WTC11 (cell line): ENCODE results near the gene EBP. TPM values are rescaled to one million over a fixed set of nuclear protein-coding genes. Genes with fewer than 3 reads are reported as not detected.

Experiments
- ATAC-seq: fragments of 200-7000 bp; cut with Tn5 transposase; 2 replicates; pipeline ENCODE4 v1.10.0; 2021; ENCODE audit warnings: mild to moderate bottlenecking, moderate library complexity
- CTCF ChIA-PET: fragments of 300-600 bp; sonication (Branson Sonifier 250); formaldehyde crosslinking; loops from one replicate; lab custom pipeline; 2021; ENCODE audit warnings: antibody characterized with exemption; lab: Charles Lee
- POLR2A ChIA-PET: fragments of 350-600 bp; sonication (Branson Sonifier 250); formaldehyde crosslinking; loops from one replicate; lab custom pipeline; 2021; ENCODE audit warnings: antibody characterized with exemption; lab: Charles Lee
- DNase-seq: peaks from one replicate; pipeline ENCODE4 v3.0.0; 2021; ENCODE audit warnings: low spot score
- H3K27ac Mint-ChIP-seq: 2 replicates; pipeline ENCODE4 v1.8.0; 2021; ENCODE audit warnings: mixed read lengths
- H3K27me3 Mint-ChIP-seq: 2 replicates; pipeline ENCODE4 v1.8.0; 2021; ENCODE audit warnings: low read depth, mild to moderate bottlenecking, moderate library complexity, mixed read lengths
- H3K36me3 Mint-ChIP-seq: 2 replicates; pipeline ENCODE4 v1.8.0; 2021; ENCODE audit warnings: mixed read lengths
- H3K4me1 Mint-ChIP-seq: 2 replicates; pipeline ENCODE4 v1.8.0; 2022; ENCODE audit warnings: mixed read lengths
- H3K4me3 Mint-ChIP-seq: 2 replicates; pipeline ENCODE4 v1.8.0; 2021; ENCODE audit warnings: mild to moderate bottlenecking, moderate library complexity, mixed read lengths
- H3K9me3 Mint-ChIP-seq: 2 replicates; pipeline ENCODE4 v1.8.0; 2021; ENCODE audit warnings: mixed read lengths
- ARID4B ChIP-seq: sonication (generic); formaldehyde crosslinking; IDR thresholded peaks from 2 replicates; pipeline ENCODE4 v1.8.0; 2023; ENCODE audit warnings: missing genetic modification reagents, mild to moderate bottlenecking, borderline replicate concordance
- ATF2 ChIP-seq: sonication (generic); formaldehyde crosslinking; IDR thresholded peaks from 2 replicates; pipeline ENCODE4 v1.8.1; 2022; ENCODE audit warnings: low read depth, missing genetic modification reagents, borderline replicate concordance
- CBFB ChIP-seq: sonication (generic); formaldehyde crosslinking; IDR thresholded peaks from 2 replicates; pipeline ENCODE4 v1.8.1; 2022; ENCODE audit warnings: mild to moderate bottlenecking, low read depth, missing genetic modification reagents
- CREB1 ChIP-seq: sonication (generic); formaldehyde crosslinking; IDR thresholded peaks from 2 replicates; pipeline ENCODE4 v1.8.0; 2023; ENCODE audit warnings: mild to moderate bottlenecking, missing genetic modification reagents
- E2F5 ChIP-seq: sonication (generic); formaldehyde crosslinking; IDR thresholded peaks from 2 replicates; pipeline ENCODE4 v1.8.1; 2022; ENCODE audit warnings: mild to moderate bottlenecking, moderate library complexity, missing genetic modification reagents
- ELF4 ChIP-seq: sonication (generic); formaldehyde crosslinking; IDR thresholded peaks from 2 replicates; pipeline ENCODE4 v1.8.1; 2022; ENCODE audit warnings: low read depth, mild to moderate bottlenecking, moderate library complexity, missing genetic modification reagents
- ESRRA ChIP-seq: sonication (generic); formaldehyde crosslinking; IDR thresholded peaks from 2 replicates; pipeline ENCODE4 v1.8.1; 2022; ENCODE audit warnings: mild to moderate bottlenecking, missing genetic modification reagents, borderline replicate concordance
- FOXK1 ChIP-seq: sonication (generic); formaldehyde crosslinking; IDR thresholded peaks from 2 replicates; pipeline ENCODE4 v1.8.0; 2022; ENCODE audit warnings: mild to moderate bottlenecking, moderate library complexity, missing genetic modification reagents
- FOXP4 ChIP-seq: sonication (generic); formaldehyde crosslinking; IDR thresholded peaks from 2 replicates; pipeline ENCODE4 v1.8.0; 2022; ENCODE audit warnings: mild to moderate bottlenecking, missing genetic modification reagents
- GRHL2 ChIP-seq: fragments of 250-450 bp; sonication (Bioruptor Pico); IDR thresholded peaks from 2 replicates; pipeline ENCODE4 v1.8.0; 2022; ENCODE audit warnings: mild to moderate bottlenecking, moderate library complexity; ENCODE audit not compliant: insufficient replicate concordance, severe bottlenecking
- NFE2L1 ChIP-seq: sonication (generic); formaldehyde crosslinking; IDR thresholded peaks from 2 replicates; pipeline ENCODE4 v1.8.1; 2023; ENCODE audit warnings: missing genetic modification reagents
- NR2C2 ChIP-seq: sonication (generic); formaldehyde crosslinking; IDR thresholded peaks from 2 replicates; pipeline ENCODE4 v1.8.0; 2022; ENCODE audit warnings: mild to moderate bottlenecking, missing genetic modification reagents
- OVOL2 ChIP-seq: fragments of 250-450 bp; sonication (Bioruptor Pico); IDR thresholded peaks from 2 replicates; pipeline ENCODE4 v1.9.0; 2021; ENCODE audit warnings: mild to moderate bottlenecking, borderline replicate concordance
- PREB ChIP-seq: sonication (generic); formaldehyde crosslinking; IDR thresholded peaks from 2 replicates; pipeline ENCODE4 v1.8.1; 2022; ENCODE audit warnings: mild to moderate bottlenecking, missing genetic modification reagents, moderate library complexity, borderline replicate concordance
- ZNF263 ChIP-seq: sonication (generic); formaldehyde crosslinking; IDR thresholded peaks from 2 replicates; pipeline ENCODE4 v1.8.1; 2022; ENCODE audit warnings: low read depth, mild to moderate bottlenecking, moderate library complexity, missing genetic modification reagents
- ZNF396 ChIP-seq: fragments of 250-450 bp; sonication (Bioruptor Pico); IDR thresholded peaks from 2 replicates; pipeline ENCODE4 v1.8.0; 2021; ENCODE audit warnings: mild to moderate bottlenecking, moderate library complexity, borderline replicate concordance
- ZNF416 ChIP-seq: fragments of 250-450 bp; sonication (Bioruptor Pico); IDR thresholded peaks from 2 replicates; pipeline ENCODE4 v1.9.0; 2021; ENCODE audit warnings: mild to moderate bottlenecking, inconsistent platforms
- ZNF423 ChIP-seq: fragments of 250-450 bp; sonication (Bioruptor Pico); IDR thresholded peaks from 2 replicates; pipeline ENCODE4 v2.1.2; 2022; ENCODE audit warnings: mild to moderate bottlenecking, moderate library complexity
- total RNA-seq: library from RNA; stranded (reverse); gene quantifications from 3 replicates; pipeline ENCODE4 v1.2.3, GENCODE V29; 2021
- TF ChIP-seq, protein P1 (sequence below): sonication (generic); formaldehyde crosslinking; IDR thresholded peaks from 2 replicates; pipeline ENCODE4 v1.8.1; 2023; ENCODE audit warnings: mild to moderate bottlenecking, missing genetic modification reagents, moderate library complexity
- TF ChIP-seq, protein P2 (sequence below): fragments of 200-600 bp; IDR thresholded peaks from 2 replicates; pipeline ENCODE4 v1.8.0; 2022; ENCODE audit warnings: antibody characterized with exemption

Gene EBP
- total RNA-seq, 1 experiment from 2014 or later: 129 TPM

- TF ChIP-seq CREB1 (CRISPR knock-in tag) (no peak), PREB (no peak), CBFB (CRISPR knock-in tag) (no peak), E2F5 (CRISPR knock-in tag) (no peak), FOXP4 (CRISPR knock-in tag) (no peak), ZNF396 (CRISPR knock-in tag) (no peak), ESRRA (CRISPR knock-in tag) (no peak), ELF4 (CRISPR knock-in tag) (no peak), FOXK1 (CRISPR knock-in tag) (no peak), ZNF263 (CRISPR knock-in tag) (no peak), ATF2 (CRISPR knock-in tag) (no peak), ZNF423 (CRISPR knock-in tag) (no peak), NR2C2 (CRISPR knock-in tag) (no peak), ZNF416 (CRISPR knock-in tag) (no peak), ARID4B (CRISPR knock-in tag) (no peak), GRHL2 (CRISPR knock-in tag) (no peak), NFE2L1 (CRISPR knock-in tag) (no peak), OVOL2 (CRISPR knock-in tag) (no peak)
- TF ChIP-seq, protein P1, sequence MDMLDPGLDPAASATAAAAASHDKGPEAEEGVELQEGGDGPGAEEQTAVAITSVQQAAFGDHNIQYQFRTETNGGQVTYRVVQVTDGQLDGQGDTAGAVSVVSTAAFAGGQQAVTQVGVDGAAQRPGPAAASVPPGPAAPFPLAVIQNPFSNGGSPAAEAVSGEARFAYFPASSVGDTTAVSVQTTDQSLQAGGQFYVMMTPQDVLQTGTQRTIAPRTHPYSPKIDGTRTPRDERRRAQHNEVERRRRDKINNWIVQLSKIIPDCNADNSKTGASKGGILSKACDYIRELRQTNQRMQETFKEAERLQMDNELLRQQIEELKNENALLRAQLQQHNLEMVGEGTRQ (CRISPR knock-in tag): no peak
- TF ChIP-seq, protein P2, sequence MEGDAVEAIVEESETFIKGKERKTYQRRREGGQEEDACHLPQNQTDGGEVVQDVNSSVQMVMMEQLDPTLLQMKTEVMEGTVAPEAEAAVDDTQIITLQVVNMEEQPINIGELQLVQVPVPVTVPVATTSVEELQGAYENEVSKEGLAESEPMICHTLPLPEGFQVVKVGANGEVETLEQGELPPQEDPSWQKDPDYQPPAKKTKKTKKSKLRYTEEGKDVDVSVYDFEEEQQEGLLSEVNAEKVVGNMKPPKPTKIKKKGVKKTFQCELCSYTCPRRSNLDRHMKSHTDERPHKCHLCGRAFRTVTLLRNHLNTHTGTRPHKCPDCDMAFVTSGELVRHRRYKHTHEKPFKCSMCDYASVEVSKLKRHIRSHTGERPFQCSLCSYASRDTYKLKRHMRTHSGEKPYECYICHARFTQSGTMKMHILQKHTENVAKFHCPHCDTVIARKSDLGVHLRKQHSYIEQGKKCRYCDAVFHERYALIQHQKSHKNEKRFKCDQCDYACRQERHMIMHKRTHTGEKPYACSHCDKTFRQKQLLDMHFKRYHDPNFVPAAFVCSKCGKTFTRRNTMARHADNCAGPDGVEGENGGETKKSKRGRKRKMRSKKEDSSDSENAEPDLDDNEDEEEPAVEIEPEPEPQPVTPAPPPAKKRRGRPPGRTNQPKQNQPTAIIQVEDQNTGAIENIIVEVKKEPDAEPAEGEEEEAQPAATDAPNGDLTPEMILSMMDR: no peak
- TF ChIP-seq, all 79 proteins: peak for 0
- no peak overlapping the region for H3K27ac Mint-ChIP-seq
- no peak overlapping the region for H3K4me3 Mint-ChIP-seq
- ChIA-PET CTCF (no interaction called here), POLR2A (no interaction called here)
- ATAC-seq: no peak
- H3K36me3 Mint-ChIP-seq: peaks cover 5% of the 10 kb centered on the region; the same call in 1 of the 2 replicates
- H3K9me3 Mint-ChIP-seq: no peaks in the 10 kb centered on the region
- DNase-seq: no peak
- H3K4me1 Mint-ChIP-seq: no peaks in the 10 kb centered on the region
- H3K27me3 Mint-ChIP-seq: no peaks in the 10 kb centered on the region
These were observed 33.6 kb upstream of the EBP start for GRCh38 chrX:48488034-48488433.
